ENCODE measurements around the gene SPATA6L.

DNA sequence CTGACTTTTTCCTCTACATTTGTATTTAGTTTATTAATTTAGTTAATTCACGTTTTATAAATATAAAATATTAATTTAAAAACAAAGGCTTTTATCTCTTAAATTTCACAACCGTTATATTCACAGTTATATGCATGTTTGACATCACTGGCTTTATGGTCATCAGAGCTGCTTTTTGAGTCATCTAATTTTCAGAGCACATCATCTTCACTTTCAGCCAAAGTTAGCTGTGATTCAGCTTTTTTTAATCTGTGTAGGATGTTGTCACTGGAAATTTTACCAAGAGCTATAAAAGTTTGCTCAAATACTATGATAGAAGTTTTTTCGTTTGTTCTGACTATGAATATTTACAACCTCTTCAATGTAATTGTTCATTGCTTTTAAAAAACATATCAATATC lies 25.5 kb upstream of the SPATA6L start:
- TF ChIP-seq, protein P1, sequence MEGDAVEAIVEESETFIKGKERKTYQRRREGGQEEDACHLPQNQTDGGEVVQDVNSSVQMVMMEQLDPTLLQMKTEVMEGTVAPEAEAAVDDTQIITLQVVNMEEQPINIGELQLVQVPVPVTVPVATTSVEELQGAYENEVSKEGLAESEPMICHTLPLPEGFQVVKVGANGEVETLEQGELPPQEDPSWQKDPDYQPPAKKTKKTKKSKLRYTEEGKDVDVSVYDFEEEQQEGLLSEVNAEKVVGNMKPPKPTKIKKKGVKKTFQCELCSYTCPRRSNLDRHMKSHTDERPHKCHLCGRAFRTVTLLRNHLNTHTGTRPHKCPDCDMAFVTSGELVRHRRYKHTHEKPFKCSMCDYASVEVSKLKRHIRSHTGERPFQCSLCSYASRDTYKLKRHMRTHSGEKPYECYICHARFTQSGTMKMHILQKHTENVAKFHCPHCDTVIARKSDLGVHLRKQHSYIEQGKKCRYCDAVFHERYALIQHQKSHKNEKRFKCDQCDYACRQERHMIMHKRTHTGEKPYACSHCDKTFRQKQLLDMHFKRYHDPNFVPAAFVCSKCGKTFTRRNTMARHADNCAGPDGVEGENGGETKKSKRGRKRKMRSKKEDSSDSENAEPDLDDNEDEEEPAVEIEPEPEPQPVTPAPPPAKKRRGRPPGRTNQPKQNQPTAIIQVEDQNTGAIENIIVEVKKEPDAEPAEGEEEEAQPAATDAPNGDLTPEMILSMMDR (IDR thresholded peaks at IDR 0.05; ENCODE audit: low read depth, low read length, missing input control): no peak
- no peak for TF ChIP-seq TAF1 (conservative IDR thresholded peaks at IDR 0.05)

All from liver (tissue), 3 donors.